ENCODE measurements around the gene SNAPC1.

Gene SNAPC1

GRCh38 chr14:61761959-61762786 is at the start of gene SNAPC1:
Gene SNAPC1 (plus strand): TSS chr14:61762420. CDS start chr14:61762461, 41 bp downstream.
- TF ChIP-seq CTCF (IDR thresholded peaks at IDR 0.05; ENCODE audit: insufficient read depth, missing control alignments) = no peak
- peak; percentile 89 for FAIRE-seq

GRCh38 chr14:61713724-61714437 is 48.3 kb upstream of the SNAPC1 start:
- FAIRE-seq (no peak), DNase-seq (ENCODE audit: insufficient read length, low spot score) (no peak)
- TF ChIP-seq CTCF (IDR thresholded peaks at IDR 0.05; ENCODE audit: insufficient read depth, missing control alignments) = no peak

More at GRCh38 chr14:61761959-61762786, at the start of gene SNAPC1:
- DNase-seq (ENCODE audit: insufficient read length, low spot score) = peak; percentile 87

- DNase-seq (ENCODE audit: insufficient read length, low spot score) (no peak), FAIRE-seq (no peak)
- TF ChIP-seq CTCF (IDR thresholded peaks at IDR 0.05; ENCODE audit: insufficient read depth, missing control alignments) = no peak
Observed at GRCh38 chr14:61716956-61717355, 45.3 kb upstream of the SNAPC1 start.

DNA sequence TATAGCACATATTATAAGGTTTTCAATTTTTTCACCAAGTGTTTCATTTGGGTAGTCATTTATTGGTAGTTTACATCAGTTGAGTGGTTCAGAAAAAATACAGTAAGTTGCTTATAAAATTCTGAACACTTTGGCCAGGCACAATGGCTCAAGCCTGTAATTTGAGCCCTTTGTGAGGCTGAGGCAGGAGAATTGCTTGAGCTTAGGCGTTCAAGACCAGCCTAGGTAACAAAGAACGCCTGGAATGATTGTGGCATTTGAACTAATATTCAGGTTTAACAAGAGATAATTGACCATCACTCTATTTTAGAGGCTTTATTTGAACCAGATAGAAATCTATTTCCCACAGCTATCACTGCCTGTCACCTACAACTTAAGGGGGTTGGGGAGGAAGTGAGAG is 44.2 kb upstream of the SNAPC1 start:
- no peak for TF ChIP-seq CTCF (IDR thresholded peaks at IDR 0.05; ENCODE audit: insufficient read depth, missing control alignments)

DNA sequence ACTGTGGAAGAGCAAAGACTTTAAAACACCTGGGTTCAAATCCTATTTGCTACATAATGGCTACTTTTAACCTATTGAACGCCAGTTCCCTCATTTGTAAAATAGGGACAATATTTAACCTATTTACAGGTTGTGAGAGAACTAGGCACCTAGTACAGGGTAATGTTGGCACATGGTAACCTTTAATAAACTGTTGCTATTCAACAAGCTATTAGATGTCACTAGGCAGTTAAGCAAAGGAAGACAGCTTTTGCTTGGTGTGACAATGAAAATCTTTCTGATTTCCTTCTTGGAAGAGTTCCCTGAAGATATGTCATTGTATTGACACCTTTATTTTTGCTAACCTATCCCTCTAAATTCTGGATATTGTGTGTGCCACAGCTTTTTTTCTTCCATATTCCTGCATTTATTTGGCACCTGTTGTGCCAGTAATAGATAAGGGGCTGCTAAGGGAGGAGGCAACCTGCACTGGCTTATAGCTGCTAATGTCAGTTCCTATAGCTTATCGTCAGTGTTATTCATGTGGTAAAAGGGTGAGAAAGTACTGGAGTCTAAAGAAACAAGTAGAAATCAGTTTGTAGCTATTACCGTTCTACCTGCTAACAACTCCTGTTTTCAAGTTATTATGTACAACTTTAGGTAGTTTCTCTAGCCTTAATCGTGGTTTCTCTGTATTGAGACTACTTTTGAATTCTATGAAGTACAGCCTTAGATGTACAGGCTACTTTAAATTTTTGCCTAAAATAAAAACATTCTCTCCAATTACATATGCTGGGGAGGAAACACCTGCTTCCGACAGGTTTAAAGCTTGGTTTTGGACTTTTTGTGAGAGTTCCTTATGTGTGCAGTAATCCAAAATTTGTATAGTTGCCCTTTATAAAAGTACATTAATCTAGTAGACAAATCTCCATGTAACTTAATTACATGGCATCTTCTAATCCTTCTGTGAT is 42.6 kb upstream of the SNAPC1 start:
- no peak for DNase-seq (ENCODE audit: insufficient read length, low spot score)
- FAIRE-seq = no peak
- TF ChIP-seq CTCF (IDR thresholded peaks at IDR 0.05; ENCODE audit: insufficient read depth, missing control alignments) = no peak

More for the DNA sequence above, 44.2 kb upstream of the SNAPC1 start:
- FAIRE-seq (no peak), DNase-seq (ENCODE audit: insufficient read length, low spot score) (no peak)

DNA sequence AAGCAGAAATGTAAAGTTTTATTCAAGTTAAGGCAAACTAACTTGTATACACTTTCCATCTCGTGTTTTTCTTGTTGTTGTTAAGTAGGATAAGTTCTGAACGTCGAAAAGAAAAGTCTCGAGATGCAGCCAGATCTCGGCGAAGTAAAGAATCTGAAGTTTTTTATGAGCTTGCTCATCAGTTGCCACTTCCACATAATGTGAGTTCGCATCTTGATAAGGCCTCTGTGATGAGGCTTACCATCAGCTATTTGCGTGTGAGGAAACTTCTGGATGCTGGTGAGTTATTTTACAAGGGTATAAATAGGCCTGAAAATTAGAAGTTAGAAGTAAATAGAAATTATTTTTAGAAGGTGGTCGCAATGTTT is 41.9 kb upstream of the SNAPC1 start:
- DNase-seq (ENCODE audit: insufficient read length, low spot score) (no peak), FAIRE-seq (no peak)
- no peak for TF ChIP-seq CTCF (IDR thresholded peaks at IDR 0.05; ENCODE audit: insufficient read depth, missing control alignments)

All from D721Med (cell line).